Activated CD4-positive, alpha-beta memory T cell treated with anti-CD3 and anti-CD28 coated beads for 36 hours (primary cell): ENCODE measurements around the gene DOCK10. TPM values are rescaled to one million over a fixed set of nuclear protein-coding genes. Genes with fewer than 3 reads are reported as not detected.

Source experiments
- CTCF ChIA-PET: fragments of 350-600 bp; sonication (Branson Sonifier 250); formaldehyde crosslinking; loops from one replicate; lab custom pipeline; 2021; ENCODE audit warnings: antibody characterized with exemption, inconsistent platforms; lab: Charles Lee
- POLR2A ChIA-PET: fragments of 350-600 bp; sonication (Branson Sonifier 250); formaldehyde crosslinking; loops from one replicate; lab custom pipeline; 2021; ENCODE audit warnings: antibody characterized with exemption; lab: Charles Lee
- DNase-seq: peaks from one replicate; pipeline ENCODE4 v3.0.0-alpha.2; 2020
- H3K27ac Mint-ChIP-seq: one replicate; pipeline ENCODE4 v1.8.0; 2021; ENCODE audit warnings: mixed read lengths
- H3K27me3 Mint-ChIP-seq: one replicate; pipeline ENCODE4 v1.8.0; 2021; ENCODE audit warnings: mixed read lengths
- H3K36me3 Mint-ChIP-seq: one replicate; pipeline ENCODE4 v1.8.0; 2021; ENCODE audit warnings: mixed read lengths
- H3K4me1 Mint-ChIP-seq: one replicate; pipeline ENCODE4 v1.8.0; 2021; ENCODE audit warnings: low read depth, mixed read lengths
- H3K4me3 Mint-ChIP-seq: one replicate; pipeline ENCODE4 v1.8.0; 2021; ENCODE audit warnings: mild to moderate bottlenecking, mixed read lengths
- H3K9me3 Mint-ChIP-seq: one replicate; pipeline ENCODE4 v1.8.0; 2021; ENCODE audit warnings: mixed read lengths
- intact Hi-C: fragments of 100-400 bp; cut with micrococcal nuclease; formaldehyde crosslinking; loops from one replicate; pipeline ENCODE4 v1.15.1; 2023
- total RNA-seq, 2 experiments: library from RNA; stranded (reverse); gene quantifications; one replicate each; pipeline ENCODE4 v1.2.3, GENCODE V29; 2021

The DOCK10 gene
- total RNA-seq, 2 experiments from 2014 or later, result 134 to 139 TPM

GRCh38 chr2:224876522-224876921 lies 165.7 kb downstream of the DOCK10 start:
- H3K4me3 Mint-ChIP-seq, result no peak overlapping the region
- H3K27me3 Mint-ChIP-seq, result no peaks in the 10 kb centered on the region
- peaks cover 76% of the 10 kb centered on the region for H3K36me3 Mint-ChIP-seq
- peaks cover 7% of the 10 kb centered on the region for H3K4me1 Mint-ChIP-seq
- no peak overlapping the region for H3K27ac Mint-ChIP-seq
- H3K9me3 Mint-ChIP-seq, result no peaks in the 10 kb centered on the region
- intact Hi-C loops, result no loop called here
- POLR2A ChIA-PET, result interaction anchor here (0.8 kb wide), 1 partner anchor 62 kb away, joined by 3 read pairs; no protein-coding TSS in a partner anchor
- no peak for DNase-seq
- CTCF ChIA-PET, result interaction anchor here (0.6 to 1.0 kb wide), 2 partner anchors 51 to 65 kb away, joined by 3 read pairs; no protein-coding TSS in a partner anchor

- CTCF ChIA-PET, result interaction anchor here (0.6 to 1.2 kb wide), 3 partner anchors 21 to 66 kb away, joined by 3 to 4 read pairs (median 3); no protein-coding TSS in a partner anchor
- H3K36me3 Mint-ChIP-seq, result peaks cover 78% of the 10 kb centered on the region
- intact Hi-C loops, result no loop called here
- peaks cover 4% of the 10 kb centered on the region for H3K9me3 Mint-ChIP-seq
- no peak overlapping the region for H3K4me3 Mint-ChIP-seq
- no peaks in the 10 kb centered on the region for H3K27me3 Mint-ChIP-seq
- no peak overlapping the region for H3K27ac Mint-ChIP-seq
- DNase-seq, result no peak
- peaks cover 7% of the 10 kb centered on the region for H3K4me1 Mint-ChIP-seq
- POLR2A ChIA-PET, result interaction anchor here (0.8 kb wide), 1 partner anchor 63 kb away, joined by 3 read pairs; no protein-coding TSS in a partner anchor
Measured at GRCh38 chr2:224875841-224876240, 166.4 kb downstream of the DOCK10 start.

GRCh38 chr2:224875153-224875552 lies 167.1 kb downstream of the DOCK10 start:
- ChIA-PET CTCF (interaction anchor here (1.2 kb wide), 1 partner anchor 20 kb away, joined by 4 read pairs; no protein-coding TSS in a partner anchor), POLR2A (no interaction called here)
- intact Hi-C loops, result no loop called here
- H3K36me3 Mint-ChIP-seq, result peaks cover 79% of the 10 kb centered on the region
- H3K4me1 Mint-ChIP-seq, result peaks cover 11% of the 10 kb centered on the region
- peaks cover 8% of the 10 kb centered on the region for H3K9me3 Mint-ChIP-seq
- no peak overlapping the region for H3K27ac Mint-ChIP-seq
- DNase-seq, result no peak
- H3K4me3 Mint-ChIP-seq, result no peak overlapping the region
- no peaks in the 10 kb centered on the region for H3K27me3 Mint-ChIP-seq

GRCh38 chr2:224871813-224872212 lies 170.5 kb downstream of the DOCK10 start:
- H3K9me3 Mint-ChIP-seq, result peaks cover 8% of the 10 kb centered on the region
- CTCF ChIA-PET, result no interaction called here
- H3K4me1 Mint-ChIP-seq, result peaks cover 11% of the 10 kb centered on the region
- no peak overlapping the region for H3K4me3 Mint-ChIP-seq
- intact Hi-C loops, result no loop called here
- H3K36me3 Mint-ChIP-seq, result peaks cover 79% of the 10 kb centered on the region
- H3K27ac Mint-ChIP-seq, result no peak overlapping the region
- POLR2A ChIA-PET, result no interaction called here
- DNase-seq, result no peak
- no peaks in the 10 kb centered on the region for H3K27me3 Mint-ChIP-seq

GRCh38 chr2:224870341-224870740 lies 171.9 kb downstream of the DOCK10 start:
- Mint-ChIP-seq H3K27ac (peak overlapping the region; percentile 15), H3K36me3 (peaks cover 76% of the 10 kb centered on the region), H3K9me3 (peaks cover 8% of the 10 kb centered on the region), H3K4me3 (no peak overlapping the region), H3K27me3 (no peaks in the 10 kb centered on the region), H3K4me1 (peaks cover 8% of the 10 kb centered on the region)
- CTCF ChIA-PET, result interaction anchor here (0.6 kb wide), 1 partner anchor 154 kb away, joined by 6 read pairs; no protein-coding TSS in a partner anchor
- DNase-seq, result no peak
- intact Hi-C loops, result no loop called here
- POLR2A ChIA-PET, result no interaction called here

GRCh38 chr2:224869601-224870233 lies 172.6 kb downstream of the DOCK10 start:
- Mint-ChIP-seq H3K9me3 (peaks cover 8% of the 10 kb centered on the region), H3K36me3 (peaks cover 76% of the 10 kb centered on the region), H3K4me3 (no peak overlapping the region), H3K4me1 (peaks cover 8% of the 10 kb centered on the region), H3K27me3 (no peaks in the 10 kb centered on the region), H3K27ac (no peak overlapping the region)
- intact Hi-C loops, result no loop called here
- DNase-seq, result no peak
- CTCF ChIA-PET, result no interaction called here
- POLR2A ChIA-PET, result no interaction called here

GRCh38 chr2:224865016-224865415 lies 177.3 kb downstream of the DOCK10 start:
- no peaks in the 10 kb centered on the region for H3K9me3 Mint-ChIP-seq
- CTCF ChIA-PET, result no interaction called here
- H3K4me1 Mint-ChIP-seq, result no peaks in the 10 kb centered on the region
- POLR2A ChIA-PET, result no interaction called here
- H3K27me3 Mint-ChIP-seq, result no peaks in the 10 kb centered on the region
- intact Hi-C loops, result no loop called here
- no peak overlapping the region for H3K27ac Mint-ChIP-seq
- no peak for DNase-seq
- peaks cover 55% of the 10 kb centered on the region for H3K36me3 Mint-ChIP-seq
- H3K4me3 Mint-ChIP-seq, result no peak overlapping the region

- intact Hi-C loops, result no loop called here
- Mint-ChIP-seq H3K27me3 (no peaks in the 10 kb centered on the region), H3K36me3 (peaks cover 49% of the 10 kb centered on the region), H3K4me3 (no peak overlapping the region), H3K9me3 (no peaks in the 10 kb centered on the region), H3K27ac (no peak overlapping the region), H3K4me1 (no peaks in the 10 kb centered on the region)
- POLR2A ChIA-PET, result no interaction called here
- CTCF ChIA-PET, result interaction anchor here (1.4 kb wide), 1 partner anchor 140 kb away, joined by 4 read pairs; no protein-coding TSS in a partner anchor
- no peak for DNase-seq
Measured at GRCh38 chr2:224861266-224861665, 181.0 kb downstream of the DOCK10 start.

- intact Hi-C loops, result no loop called here
Measured at GRCh38 chr2:224860786-224861185, 181.5 kb downstream of the DOCK10 start.

GRCh38 chr2:224851811-224852210 lies 190.5 kb downstream of the DOCK10 start:
- H3K4me1 Mint-ChIP-seq, result peaks cover 19% of the 10 kb centered on the region
- H3K36me3 Mint-ChIP-seq, result peaks cover 68% of the 10 kb centered on the region
- H3K27ac Mint-ChIP-seq, result no peak overlapping the region
- DNase-seq, result no peak
- no peaks in the 10 kb centered on the region for H3K27me3 Mint-ChIP-seq
- intact Hi-C loops, result loop anchor here (2.0 kb wide), 1 partner anchor 151 kb away; no protein-coding TSS in a partner anchor
- H3K4me3 Mint-ChIP-seq, result no peak overlapping the region
- H3K9me3 Mint-ChIP-seq, result no peaks in the 10 kb centered on the region
- ChIA-PET POLR2A (no interaction called here), CTCF (interaction anchor here (1.1 kb wide), 1 partner anchor 151 kb away, joined by 3 read pairs; no protein-coding TSS in a partner anchor)

More at GRCh38 chr2:224860786-224861185, 181.5 kb downstream of the DOCK10 start:
- CTCF ChIA-PET, result interaction anchor here (1.4 kb wide), 1 partner anchor 141 kb away, joined by 4 read pairs; no protein-coding TSS in a partner anchor
- no peak for DNase-seq
- peaks cover 48% of the 10 kb centered on the region for H3K36me3 Mint-ChIP-seq
- H3K9me3 Mint-ChIP-seq, result no peaks in the 10 kb centered on the region
- POLR2A ChIA-PET, result no interaction called here
- no peak overlapping the region for H3K4me3 Mint-ChIP-seq
- no peaks in the 10 kb centered on the region for H3K27me3 Mint-ChIP-seq
- no peaks in the 10 kb centered on the region for H3K4me1 Mint-ChIP-seq
- H3K27ac Mint-ChIP-seq, result peak overlapping the region; percentile 8

- ChIA-PET CTCF (interaction anchor here (0.8 to 1.4 kb wide), 4 partner anchors 12 to 138 kb away, joined by 3 to 4 read pairs (median 3); no protein-coding TSS in a partner anchor), POLR2A (no interaction called here)
- Mint-ChIP-seq H3K36me3 (peaks cover 69% of the 10 kb centered on the region), H3K4me3 (no peak overlapping the region), H3K27me3 (no peaks in the 10 kb centered on the region), H3K4me1 (peaks cover 19% of the 10 kb centered on the region), H3K9me3 (no peaks in the 10 kb centered on the region), H3K27ac (no peak overlapping the region)
- intact Hi-C loops, result loop anchor here (2.0 kb wide), 1 partner anchor 153 kb away; no protein-coding TSS in a partner anchor
- no peak for DNase-seq
Measured at GRCh38 chr2:224850081-224850480, 192.2 kb downstream of the DOCK10 start.

GRCh38 chr2:224849264-224849663 lies 193.0 kb downstream of the DOCK10 start:
- Mint-ChIP-seq H3K4me3 (no peak overlapping the region), H3K9me3 (no peaks in the 10 kb centered on the region), H3K27ac (no peak overlapping the region), H3K4me1 (peaks cover 19% of the 10 kb centered on the region), H3K36me3 (peaks cover 71% of the 10 kb centered on the region), H3K27me3 (no peaks in the 10 kb centered on the region)
- intact Hi-C loops, result no loop called here
- peak; percentile 36 for DNase-seq
- ChIA-PET POLR2A (no interaction called here), CTCF (interaction anchor here (0.8 to 1.5 kb wide), 5 partner anchors 11 to 152 kb away, joined by 3 to 6 read pairs (median 3); no protein-coding TSS in a partner anchor)
